GM12878 (cell line): Measurements from ENCODE around the gene MAD1L1. TPM values are rescaled to one million over a fixed set of nuclear protein-coding genes. Genes with fewer than 3 reads are reported as not detected.

Source experiments
- CBX3 ChIP-seq: fragments of 200-600 bp; sonication (generic); IDR thresholded peaks from 2 replicates; pipeline ENCODE4 v1.6.1; 2016; ENCODE audit warnings: low read depth, borderline replicate concordance
- CEBPB ChIP-seq, 2 experiments: fragments of 150-350 bp in 1 of 2; IDR thresholded peaks; 2 replicates each; pipeline ENCODE4 v1.6.1; 2012 to 2014; ENCODE audit warnings: low read depth in 2 of 2, low read length in 2 of 2, borderline replicate concordance in 1 of 2, inconsistent platforms in 1 of 2
- CREB1 ChIP-seq: IDR thresholded peaks from 2 replicates; pipeline ENCODE4 v1.6.1; 2012; ENCODE audit warnings: low read depth, mild to moderate bottlenecking, inconsistent platforms
- EED ChIP-seq: sonication (generic); IDR thresholded peaks from 2 replicates; pipeline ENCODE4 v1.6.1; 2016; ENCODE audit warnings: antibody characterized with exemption, low read depth
- KAT2A ChIP-seq: conservative IDR thresholded peaks from 2 replicates; pipeline ENCODE4 v1.6.1; 2011; ENCODE audit warnings: low read depth, low read length; ENCODE audit not compliant: control insufficient read depth
- NFXL1 ChIP-seq: fragments of 450-650 bp; IDR thresholded peaks from 2 replicates; pipeline ENCODE4 v1.6.1; 2017; ENCODE audit warnings: antibody characterized with exemption, mild to moderate bottlenecking, borderline replicate concordance
- SRF ChIP-seq, 2 experiments: IDR thresholded peaks; 2 replicates each; pipeline ENCODE4 v1.6.1; 2011; ENCODE audit warnings: low read depth in 2 of 2, low read length in 2 of 2, mild to moderate bottlenecking in 1 of 2, moderate library complexity in 1 of 2
- TBL1XR1 ChIP-seq: IDR thresholded peaks from 2 replicates; pipeline ENCODE4 v1.6.1; 2012; ENCODE audit warnings: low read depth, low read length, improper control_type of control experiment
- polyA plus RNA-seq, 11 experiments: library from polyadenylated mRNA; depleted of rRNA in 4 of 11; unstranded in 6 of 11; stranded (reverse) in 5 of 11; fragments of >200 nt; fragmentation: Nextera tagmentation in 4 of 11; fragmentation: Illumina TruSeq in 1 of 11; extraction: Ambion mirVana in 4 of 11; extraction: Trizol in 1 of 11; gene quantifications; 1 replicate in 1 of 11; 2 replicates in 10 of 11; pipeline versions ENCODE4 v1.2.1 to v1.2.3, GENCODE V29; 2011 to 2016; ENCODE audit warnings: inconsistent platforms in 2 of 11, missing spikeins in 2 of 11, low read depth in 1 of 11
- total RNA-seq, 4 experiments: library from RNA; depleted of rRNA in 3 of 4; stranded (reverse); fragments of >200 nt in 3 of 4; fragmentation: Illumina TruSeq in 1 of 4; extraction: Trizol in 1 of 4; gene quantifications; 2 replicates each; pipeline versions ENCODE4 v1.2.1 to v1.2.3, GENCODE V29; 2013 to 2021
- TF ChIP-seq, protein P1 (sequence below): fragments of 450-650 bp; IDR thresholded peaks from 2 replicates; pipeline ENCODE4 v1.6.1; 2018; ENCODE audit warnings: mild to moderate bottlenecking, low read depth, moderate library complexity; ENCODE audit not compliant: partially characterized antibody
- TF ChIP-seq, protein P2 (sequence below): fragments of 450-650 bp; conservative IDR thresholded peaks from 2 replicates; pipeline ENCODE4 v1.6.1; 2017; ENCODE audit warnings: mild to moderate bottlenecking, moderate library complexity
- TF ChIP-seq, protein P3 (sequence below): fragments of 450-650 bp; IDR thresholded peaks from 2 replicates; pipeline ENCODE4 v1.6.1; 2017; ENCODE audit warnings: mild to moderate bottlenecking
- TF ChIP-seq, protein P4 (sequence below): IDR thresholded peaks from 2 replicates; pipeline ENCODE4 v1.6.1; 2011; ENCODE audit warnings: borderline replicate concordance, low read depth, mild to moderate bottlenecking, moderate library complexity, mixed read lengths, low read length; ENCODE audit not compliant: insufficient read depth; ENCODE audit errors: extremely low read length

MAD1L1 gene
- total and polyA plus RNA-seq, 10 of the 15 experiments (the other 5 are each of a cell fraction or from before 2014, with no cell fraction given): 2.2 to 76.8 (median 38.3) TPM

DNA sequence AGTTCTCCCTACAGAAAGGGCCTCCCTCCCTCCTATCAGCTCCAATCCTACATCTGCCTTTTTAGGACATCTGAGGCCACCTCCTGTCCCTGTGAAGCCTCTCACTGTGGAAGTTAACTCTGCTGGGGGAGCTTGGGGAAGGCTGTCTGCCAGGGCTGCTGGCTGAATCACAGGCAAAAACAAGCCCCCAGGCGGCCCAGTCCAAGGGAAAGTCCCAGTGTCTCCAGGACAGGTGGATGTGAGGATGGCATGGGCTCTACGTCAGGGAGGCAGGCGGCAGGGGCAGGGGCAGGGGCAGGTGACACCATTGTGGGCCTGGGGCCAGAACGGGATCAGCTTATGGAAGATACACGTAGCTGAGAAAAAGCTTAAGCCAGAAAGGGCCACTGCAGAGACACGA is 240.2 kb downstream of the MAD1L1 start (continued):
- TF ChIP-seq TBL1XR1: no peak
- TF ChIP-seq, protein P1, sequence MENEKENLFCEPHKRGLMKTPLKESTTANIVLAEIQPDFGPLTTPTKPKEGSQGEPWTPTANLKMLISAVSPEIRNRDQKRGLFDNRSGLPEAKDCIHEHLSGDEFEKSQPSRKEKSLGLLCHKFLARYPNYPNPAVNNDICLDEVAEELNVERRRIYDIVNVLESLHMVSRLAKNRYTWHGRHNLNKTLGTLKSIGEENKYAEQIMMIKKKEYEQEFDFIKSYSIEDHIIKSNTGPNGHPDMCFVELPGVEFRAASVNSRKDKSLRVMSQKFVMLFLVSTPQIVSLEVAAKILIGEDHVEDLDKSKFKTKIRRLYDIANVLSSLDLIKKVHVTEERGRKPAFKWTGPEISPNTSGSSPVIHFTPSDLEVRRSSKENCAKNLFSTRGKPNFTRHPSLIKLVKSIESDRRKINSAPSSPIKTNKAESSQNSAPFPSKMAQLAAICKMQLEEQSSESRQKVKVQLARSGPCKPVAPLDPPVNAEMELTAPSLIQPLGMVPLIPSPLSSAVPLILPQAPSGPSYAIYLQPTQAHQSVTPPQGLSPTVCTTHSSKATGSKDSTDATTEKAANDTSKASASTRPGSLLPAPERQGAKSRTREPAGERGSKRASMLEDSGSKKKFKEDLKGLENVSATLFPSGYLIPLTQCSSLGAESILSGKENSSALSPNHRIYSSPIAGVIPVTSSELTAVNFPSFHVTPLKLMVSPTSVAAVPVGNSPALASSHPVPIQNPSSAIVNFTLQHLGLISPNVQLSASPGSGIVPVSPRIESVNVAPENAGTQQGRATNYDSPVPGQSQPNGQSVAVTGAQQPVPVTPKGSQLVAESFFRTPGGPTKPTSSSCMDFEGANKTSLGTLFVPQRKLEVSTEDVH: no peak
- TF ChIP-seq CEBPB (IDR thresholded peaks at IDR 0.05; ENCODE audit: borderline replicate concordance in 1 of 2, low read depth in 2 of 2, low read length in 2 of 2): no peak
- TF ChIP-seq, protein P2, sequence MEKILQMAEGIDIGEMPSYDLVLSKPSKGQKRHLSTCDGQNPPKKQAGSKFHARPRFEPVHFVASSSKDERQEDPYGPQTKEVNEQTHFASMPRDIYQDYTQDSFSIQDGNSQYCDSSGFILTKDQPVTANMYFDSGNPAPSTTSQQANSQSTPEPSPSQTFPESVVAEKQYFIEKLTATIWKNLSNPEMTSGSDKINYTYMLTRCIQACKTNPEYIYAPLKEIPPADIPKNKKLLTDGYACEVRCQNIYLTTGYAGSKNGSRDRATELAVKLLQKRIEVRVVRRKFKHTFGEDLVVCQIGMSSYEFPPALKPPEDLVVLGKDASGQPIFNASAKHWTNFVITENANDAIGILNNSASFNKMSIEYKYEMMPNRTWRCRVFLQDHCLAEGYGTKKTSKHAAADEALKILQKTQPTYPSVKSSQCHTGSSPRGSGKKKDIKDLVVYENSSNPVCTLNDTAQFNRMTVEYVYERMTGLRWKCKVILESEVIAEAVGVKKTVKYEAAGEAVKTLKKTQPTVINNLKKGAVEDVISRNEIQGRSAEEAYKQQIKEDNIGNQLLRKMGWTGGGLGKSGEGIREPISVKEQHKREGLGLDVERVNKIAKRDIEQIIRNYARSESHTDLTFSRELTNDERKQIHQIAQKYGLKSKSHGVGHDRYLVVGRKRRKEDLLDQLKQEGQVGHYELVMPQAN: no peak
- TF ChIP-seq CBX3: no peak
- no peak for TF ChIP-seq NFXL1
- TF ChIP-seq KAT2A: no peak
- TF ChIP-seq EED: no peak
- no peak for TF ChIP-seq CREB1
- TF ChIP-seq, protein P3, sequence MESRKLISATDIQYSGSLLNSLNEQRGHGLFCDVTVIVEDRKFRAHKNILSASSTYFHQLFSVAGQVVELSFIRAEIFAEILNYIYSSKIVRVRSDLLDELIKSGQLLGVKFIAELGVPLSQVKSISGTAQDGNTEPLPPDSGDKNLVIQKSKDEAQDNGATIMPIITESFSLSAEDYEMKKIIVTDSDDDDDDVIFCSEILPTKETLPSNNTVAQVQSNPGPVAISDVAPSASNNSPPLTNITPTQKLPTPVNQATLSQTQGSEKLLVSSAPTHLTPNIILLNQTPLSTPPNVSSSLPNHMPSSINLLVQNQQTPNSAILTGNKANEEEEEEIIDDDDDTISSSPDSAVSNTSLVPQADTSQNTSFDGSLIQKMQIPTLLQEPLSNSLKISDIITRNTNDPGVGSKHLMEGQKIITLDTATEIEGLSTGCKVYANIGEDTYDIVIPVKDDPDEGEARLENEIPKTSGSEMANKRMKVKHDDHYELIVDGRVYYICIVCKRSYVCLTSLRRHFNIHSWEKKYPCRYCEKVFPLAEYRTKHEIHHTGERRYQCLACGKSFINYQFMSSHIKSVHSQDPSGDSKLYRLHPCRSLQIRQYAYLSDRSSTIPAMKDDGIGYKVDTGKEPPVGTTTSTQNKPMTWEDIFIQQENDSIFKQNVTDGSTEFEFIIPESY: no peak
- TF ChIP-seq, protein P4, sequence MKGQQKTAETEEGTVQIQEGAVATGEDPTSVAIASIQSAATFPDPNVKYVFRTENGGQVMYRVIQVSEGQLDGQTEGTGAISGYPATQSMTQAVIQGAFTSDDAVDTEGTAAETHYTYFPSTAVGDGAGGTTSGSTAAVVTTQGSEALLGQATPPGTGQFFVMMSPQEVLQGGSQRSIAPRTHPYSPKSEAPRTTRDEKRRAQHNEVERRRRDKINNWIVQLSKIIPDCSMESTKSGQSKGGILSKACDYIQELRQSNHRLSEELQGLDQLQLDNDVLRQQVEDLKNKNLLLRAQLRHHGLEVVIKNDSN: no peak
- no peak for TF ChIP-seq SRF (IDR thresholded peaks at IDR 0.05; ENCODE audit: low read depth in 2 of 2, low read length in 2 of 2)
